Body of pancreas (tissue), 4 donors: ENCODE results near the gene ZNF354B. TPM values are rescaled to one million over a fixed set of nuclear protein-coding genes. Genes with fewer than 3 reads are reported as not detected.

Source experiments
- ATAC-seq: fragments of 150-250 bp; one replicate; pipeline ENCODE4 v1.9.1; 2016
- DNase-seq, 4 donors: peaks; one replicate each; pipeline ENCODE4 v3.0.0-alpha.2; 2019
- H3K27ac ChIP-seq, 4 donors: fragments of 200-600 bp; sonication (generic); 1 replicate in 3 of 4; 2 replicates in 1 of 4; pipeline versions ENCODE4 v1.5.1 to v1.6.1; 2016 to 2019; ENCODE audit warnings: mild to moderate bottlenecking in 1 of 4, mixed read lengths in 1 of 4, moderate library complexity in 1 of 4
- H3K27me3 ChIP-seq, 2 donors: fragments of 200-600 bp; sonication (generic); one replicate each; pipeline ENCODE4 v1.6.0; 2016; ENCODE audit warnings: mild to moderate bottlenecking in 1 of 2
- H3K36me3 ChIP-seq, 2 donors: fragments of 200-600 bp; sonication (generic); replicated peaks in 1 of 2; 2 replicates each; pipeline ENCODE4 v1.5.1; 2016; ENCODE audit warnings: low read depth in 2 of 2; ENCODE audit not compliant: insufficient read depth in 1 of 2
- H3K4me1 ChIP-seq: fragments of 200-600 bp; sonication (generic); one replicate; pipeline ENCODE4 v1.6.0; 2016
- H3K4me3 ChIP-seq, 2 donors: fragments of 200-600 bp; sonication (generic); 1 replicate in 1 of 2; 2 replicates in 1 of 2; pipeline ENCODE4 v1.5.1; 2016 to 2019
- H3K9me3 ChIP-seq, 3 donors: fragments of 200-600 bp; sonication (generic); 1 replicate in 2 of 3; 2 replicates in 1 of 3; pipeline ENCODE4 v1.5.1; 2016
- POLR2A ChIP-seq, 3 donors: fragments of 450-650 bp; IDR thresholded peaks; one replicate each; pipeline ENCODE4 v1.6.1; 2016; ENCODE audit warnings: antibody characterized with exemption in 3 of 3, mild to moderate bottlenecking in 2 of 3
- WGBS, 2 donors: methylation state at CpG; one replicate each; pipeline ENCODE4 v1.1.5; 2017; 5-methylcytosine and 5-hydroxymethylcytosine counted together
- intact Hi-C: fragments of 100-400 bp; cut with DNase I; formaldehyde crosslinking; loops from one replicate; pipeline ENCODE4 v1.15.1; 2023
- small RNA-seq: library from RNA; depleted of rRNA; stranded (forward); fragments of <200 nt; gene quantifications from one replicate; pipeline ENCODE3, GENCODE V24; 2016
- total RNA-seq, 2 donors: library from RNA; depleted of rRNA; stranded (reverse); fragments of >200 nt; gene quantifications; one replicate each; pipeline ENCODE4 v1.1.0, GENCODE V29; 2016
- TF ChIP-seq, protein P1 (sequence below), 7 experiments: fragments of 450-650 bp in 4 of 7; fragments of 200-600 bp in 3 of 7; sonication (generic) in 3 of 7; IDR thresholded peaks; one replicate each; pipeline ENCODE4 v1.5.1; 2016 to 2019; ENCODE audit warnings: antibody characterized with exemption in 7 of 7

The ZNF354B gene
- total RNA-seq, 2 donors from 2014 or later: 21.3 to 33.9 TPM

DNA sequence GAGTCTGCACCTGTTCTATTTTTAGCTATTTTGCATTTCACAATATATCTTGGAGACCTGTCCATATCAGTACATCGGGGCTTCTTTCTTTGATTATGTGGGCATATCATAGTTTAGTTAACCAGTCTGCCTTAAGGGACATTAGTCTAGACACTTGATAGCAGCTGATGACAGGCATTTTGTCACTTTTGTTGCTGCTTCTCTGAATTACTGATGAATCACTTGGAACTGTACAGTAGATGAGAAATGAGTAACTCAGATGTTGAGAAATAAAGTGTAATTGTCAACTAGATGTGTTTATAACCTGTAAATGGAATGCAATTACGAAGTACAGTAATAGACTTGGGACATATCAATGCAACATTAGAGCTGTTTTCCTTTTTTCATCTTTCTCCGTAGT lies 43.1 kb downstream of the ZNF354B start:
- no peaks in the 10 kb centered on the region for H3K4me1 ChIP-seq
- 61 to 83% methylated on average over 3 of the region's 3 CpGs for WGBS, 2 donors
- H3K36me3 ChIP-seq: no peaks in the 10 kb centered on the region
- H3K27ac ChIP-seq: no peak overlapping the region
- no peak for DNase-seq
- ATAC-seq: no peak
- H3K9me3 ChIP-seq: peaks cover 0 to 18% (median 0%) of the 10 kb centered on the region in 3 donors
- H3K27me3 ChIP-seq: no peaks in the 10 kb centered on the region
- no peak overlapping the region for H3K4me3 ChIP-seq
- no peak for TF ChIP-seq POLR2A (IDR thresholded peaks at IDR 0.05)
- TF ChIP-seq, protein P1, sequence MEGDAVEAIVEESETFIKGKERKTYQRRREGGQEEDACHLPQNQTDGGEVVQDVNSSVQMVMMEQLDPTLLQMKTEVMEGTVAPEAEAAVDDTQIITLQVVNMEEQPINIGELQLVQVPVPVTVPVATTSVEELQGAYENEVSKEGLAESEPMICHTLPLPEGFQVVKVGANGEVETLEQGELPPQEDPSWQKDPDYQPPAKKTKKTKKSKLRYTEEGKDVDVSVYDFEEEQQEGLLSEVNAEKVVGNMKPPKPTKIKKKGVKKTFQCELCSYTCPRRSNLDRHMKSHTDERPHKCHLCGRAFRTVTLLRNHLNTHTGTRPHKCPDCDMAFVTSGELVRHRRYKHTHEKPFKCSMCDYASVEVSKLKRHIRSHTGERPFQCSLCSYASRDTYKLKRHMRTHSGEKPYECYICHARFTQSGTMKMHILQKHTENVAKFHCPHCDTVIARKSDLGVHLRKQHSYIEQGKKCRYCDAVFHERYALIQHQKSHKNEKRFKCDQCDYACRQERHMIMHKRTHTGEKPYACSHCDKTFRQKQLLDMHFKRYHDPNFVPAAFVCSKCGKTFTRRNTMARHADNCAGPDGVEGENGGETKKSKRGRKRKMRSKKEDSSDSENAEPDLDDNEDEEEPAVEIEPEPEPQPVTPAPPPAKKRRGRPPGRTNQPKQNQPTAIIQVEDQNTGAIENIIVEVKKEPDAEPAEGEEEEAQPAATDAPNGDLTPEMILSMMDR (IDR thresholded peaks at IDR 0.05): no peak
- intact Hi-C loops: no loop called here

DNA sequence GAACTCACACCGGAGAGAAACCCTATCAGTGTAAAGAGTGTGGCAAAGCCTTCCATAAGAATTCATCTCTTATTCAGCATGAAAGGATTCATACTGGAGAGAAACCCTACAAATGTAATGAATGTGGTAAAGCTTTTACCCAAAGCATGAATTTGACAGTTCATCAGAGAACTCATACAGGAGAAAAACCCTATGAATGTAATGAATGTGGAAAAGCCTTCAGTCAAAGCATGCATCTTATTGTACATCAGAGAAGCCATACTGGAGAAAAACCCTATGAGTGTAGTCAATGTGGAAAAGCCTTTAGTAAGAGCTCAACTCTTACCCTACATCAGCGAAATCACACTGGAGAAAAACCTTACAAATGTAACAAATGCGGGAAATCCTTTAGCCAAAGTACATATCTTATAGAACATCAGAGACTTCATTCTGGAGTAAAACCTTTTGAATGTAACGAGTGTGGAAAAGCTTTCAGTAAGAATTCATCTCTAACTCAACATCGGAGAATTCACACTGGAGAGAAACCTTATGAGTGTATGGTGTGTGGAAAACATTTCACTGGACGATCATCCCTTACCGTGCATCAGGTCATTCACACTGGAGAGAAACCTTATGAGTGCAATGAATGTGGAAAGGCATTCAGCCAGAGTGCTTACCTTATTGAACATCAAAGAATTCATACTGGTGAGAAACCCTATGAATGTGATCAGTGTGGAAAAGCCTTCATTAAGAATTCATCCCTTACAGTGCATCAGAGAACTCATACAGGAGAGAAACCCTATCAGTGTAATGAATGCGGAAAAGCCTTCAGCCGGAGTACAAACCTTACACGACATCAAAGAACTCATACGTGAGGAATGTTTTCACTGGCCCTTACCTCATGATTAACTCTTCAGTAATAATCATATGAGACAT lies 72.3 kb downstream of the ZNF354B start:
- intact Hi-C loops: no loop called here
- no peak for ATAC-seq
- TF ChIP-seq, protein P1 (IDR thresholded peaks at IDR 0.05): no peak
- TF ChIP-seq POLR2A (IDR thresholded peaks at IDR 0.05): no peak
- Histone ChIP-seq H3K9me3 (peaks cover 0 to 90% (median 2%) of the 10 kb centered on the region in 3 donors), H3K27ac (no peak overlapping the region), H3K4me3 (no peak overlapping the region), H3K36me3 (peaks cover 0 to 7% of the 10 kb centered on the region in 2 donors), H3K27me3 (no peaks in the 10 kb centered on the region), H3K4me1 (no peaks in the 10 kb centered on the region)
- 87 to 97% methylated on average over 11 of the region's 11 CpGs for whole genome bisulfite sequencing, 2 donors
- DNase-seq: no peak

Small RNA genes lying within 50 kb of the gene (small RNA-seq; reads per million reads assigned to genes)
- gene AC126915.2 (not detected), gene AC126915.3 (not detected)

Other genes with a start within 250 kb of the ZNF354B start
- gene CLK4, start 232.9 kb upstream of the ZNF354B start, total RNA-seq: 10 to 100 TPM; 46.5 to 49.0 TPM
- gene ZNF354A, start 129.3 kb upstream of the ZNF354B start, total RNA-seq: 10 to 100 TPM in 1 of 2 donors, 1 to 10 TPM in 1; 9.6 to 31.3 TPM
- gene ZFP2, start 36.0 kb downstream of the ZNF354B start, total RNA-seq: 1 to 10 TPM; 1.8 to 2.6 TPM
- 1 to 10 TPM; 4.2 to 8.2 TPM for gene ZNF454, start 81.2 kb downstream of the ZNF354B start, total RNA-seq
- gene GRM6, start 135.4 kb downstream of the ZNF354B start, total RNA-seq: not detected
- gene ZNF879, start 163.9 kb downstream of the ZNF354B start, total RNA-seq: 1 to 10 TPM; 1.6 to 2.1 TPM
- 1 to 10 TPM; 3.6 to 4.0 TPM for gene ZNF354C, start 200.4 kb downstream of the ZNF354B start, total RNA-seq